Neuronal stem cell (in vitro differentiated cells): ENCODE data around the gene CST7.
A peak's percentile ranks its signal among the peaks of the same experiment; 100 is the strongest.

Experiments
- DNase-seq: peaks from one replicate; pipeline ENCODE4 v3.0.0-alpha.2; 2013; ENCODE audit warnings: low spot score
- H2AFZ ChIP-seq: one replicate; pipeline ENCODE4 v1.6.1; 2013; ENCODE audit warnings: mild to moderate bottlenecking, low read length, inconsistent platforms
- H2AK5ac ChIP-seq: 2 replicates; pipeline ENCODE4 v1.6.1; 2013; ENCODE audit warnings: low read depth, mild to moderate bottlenecking, inconsistent platforms, low read length, moderate library complexity, mixed read lengths
- H2BK120ac ChIP-seq: 2 replicates; pipeline ENCODE4 v1.6.1; 2013; ENCODE audit warnings: low read depth, mild to moderate bottlenecking, inconsistent platforms, low read length, moderate library complexity, mixed read lengths
- H2BK12ac ChIP-seq: one replicate; pipeline ENCODE4 v1.6.1; 2013; ENCODE audit warnings: low read length, inconsistent platforms
- H2BK15ac ChIP-seq: 2 replicates; pipeline ENCODE4 v1.6.1; 2013; ENCODE audit warnings: mild to moderate bottlenecking, low read length, inconsistent platforms, mixed read lengths
- H2BK5ac ChIP-seq: one replicate; pipeline ENCODE4 v1.6.1; 2013; ENCODE audit warnings: inconsistent platforms, mild to moderate bottlenecking, low read length, moderate library complexity
- H3K14ac ChIP-seq: one replicate; pipeline ENCODE4 v1.6.1; 2013; ENCODE audit warnings: low read length, inconsistent platforms
- H3K18ac ChIP-seq: 2 replicates; pipeline ENCODE4 v1.6.1; 2013; ENCODE audit warnings: low read length, inconsistent platforms
- H3K23ac ChIP-seq: 2 replicates; pipeline ENCODE4 v1.6.1; 2013; ENCODE audit warnings: low read depth, mild to moderate bottlenecking, mixed read lengths, low read length, inconsistent platforms; ENCODE audit not compliant: poor library complexity
- H3K27ac ChIP-seq: replicated peaks from 3 replicates; pipeline ENCODE4 v1.5.1; 2013; ENCODE audit warnings: low read length, inconsistent platforms
- H3K27me3 ChIP-seq, 3 experiments: 2 replicates each; pipeline ENCODE4 v1.6.1; 2013; ENCODE audit warnings: low read length in 3 of 3, mild to moderate bottlenecking in 2 of 3, inconsistent platforms in 1 of 3, low read depth in 1 of 3, mixed read lengths in 1 of 3, moderate library complexity in 1 of 3; ENCODE audit not compliant: control insufficient read depth in 3 of 3, insufficient read depth in 3 of 3
- H3K36me3 ChIP-seq, 2 donors: replicated peaks in 1 of 2; 2 replicates each; pipeline ENCODE4 v1.6.1; 2013; ENCODE audit warnings: low read length in 2 of 2; ENCODE audit not compliant: control insufficient read depth in 2 of 2, insufficient read depth in 2 of 2
- H3K4ac ChIP-seq: 2 replicates; pipeline ENCODE4 v1.6.1; 2013; ENCODE audit warnings: inconsistent platforms, mild to moderate bottlenecking, low read length, moderate library complexity
- H3K4me1 ChIP-seq, 2 donors: 1 replicate in 1 of 2; 2 replicates in 1 of 2; pipeline ENCODE4 v1.6.1; 2013; ENCODE audit warnings: low read length in 2 of 2, low read depth in 1 of 2; ENCODE audit not compliant: control insufficient read depth in 2 of 2, insufficient read depth in 1 of 2
- H3K4me2 ChIP-seq: one replicate; pipeline ENCODE4 v1.6.1; 2013; ENCODE audit warnings: mild to moderate bottlenecking, low read length, inconsistent platforms; ENCODE audit not compliant: insufficient read depth, poor library complexity, severe bottlenecking
- H3K4me3 ChIP-seq, 2 donors: 2 replicates each; pipeline ENCODE4 v1.5.1; 2013; ENCODE audit warnings: low read length in 2 of 2, mild to moderate bottlenecking in 2 of 2, inconsistent platforms in 1 of 2, moderate library complexity in 1 of 2
- H3K79me1 ChIP-seq: one replicate; pipeline ENCODE4 v1.6.1; 2013; ENCODE audit warnings: low read depth, mild to moderate bottlenecking, inconsistent platforms, low read length, moderate library complexity
- H3K9ac ChIP-seq: one replicate; pipeline ENCODE4 v1.6.1; 2013; ENCODE audit warnings: mild to moderate bottlenecking, low read depth, low read length, inconsistent platforms; ENCODE audit not compliant: poor library complexity
- H3K9me3 ChIP-seq, 2 donors: replicated peaks in 1 of 2; 2 replicates each; pipeline versions ENCODE3 to v1.6.1; 2013; ENCODE audit warnings: low read length in 2 of 2, mild to moderate bottlenecking in 2 of 2, inconsistent platforms in 1 of 2, low read depth in 1 of 2, mixed read lengths in 1 of 2, moderate library complexity in 1 of 2; ENCODE audit not compliant: control insufficient read depth in 2 of 2, insufficient read depth in 1 of 2
- H4K8ac ChIP-seq: one replicate; pipeline ENCODE4 v1.6.1; 2013; ENCODE audit warnings: low read depth, mild to moderate bottlenecking, inconsistent platforms, low read length, moderate library complexity
- H4K91ac ChIP-seq: one replicate; pipeline ENCODE4 v1.6.1; 2013; ENCODE audit warnings: low read length, low read depth, mild to moderate bottlenecking, inconsistent platforms; ENCODE audit not compliant: poor library complexity
- WGBS, 2 donors: extraction: QIAGEN DNeasy Blood & Tissue Kit; methylation state at CpG; one replicate each; pipeline ENCODE4 v1.1.7; 2013; ENCODE audit warnings: missing lambda C conversion rate in 2 of 2, mixed read lengths in 1 of 2; ENCODE audit not compliant: insufficient read length in 2 of 2, insufficient replicate concordance in 1 of 2; ENCODE audit errors: extremely low coverage in 2 of 2; 5-methylcytosine and 5-hydroxymethylcytosine counted together

The CST7 gene

DNA sequence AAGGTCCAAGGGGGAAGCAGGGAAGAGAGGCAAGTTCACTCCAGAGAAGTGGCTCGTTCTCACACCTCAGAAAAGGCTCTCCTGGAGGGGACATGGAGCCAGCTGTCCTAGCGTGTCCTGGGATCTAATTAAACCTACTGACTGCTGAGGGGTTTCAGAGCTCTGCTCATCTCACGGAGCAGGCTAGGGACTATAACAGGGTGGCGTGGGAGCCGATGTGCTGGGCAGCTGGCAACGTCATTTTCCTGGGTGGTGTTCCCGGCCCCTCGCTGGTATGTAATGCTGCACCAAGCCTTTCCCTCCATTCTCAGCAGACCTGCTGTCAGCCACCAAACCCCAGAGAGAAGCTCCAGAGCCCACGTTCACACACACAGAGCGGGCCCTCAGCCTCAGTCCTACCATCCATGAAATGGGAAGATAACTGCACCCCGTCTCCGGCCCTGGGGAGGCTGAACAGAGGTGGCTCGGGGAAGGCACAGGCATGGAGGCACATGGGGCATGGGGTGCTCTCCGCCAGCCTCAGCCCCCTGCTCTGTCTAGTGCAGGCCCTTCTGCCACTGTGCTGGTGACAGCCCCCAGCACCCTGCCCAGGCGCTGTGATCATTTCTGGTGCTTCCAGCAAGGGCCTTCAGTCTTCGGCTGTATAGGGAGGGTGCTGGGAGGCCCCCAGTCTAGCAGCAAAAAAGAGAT, 1.9 kb downstream of the CST7 start:
- Histone ChIP-seq H2BK5ac (peak overlapping the region; percentile 66), H2BK12ac (peak overlapping the region; percentile 99), H2AFZ (no peak overlapping the region), H3K27ac (no peak overlapping the region), H3K14ac (peak overlapping the region; percentile 97), H3K9ac (no peak overlapping the region), H3K4ac (peak overlapping the region; percentile 89), H3K23ac (peak overlapping the region; percentile 65), H2BK120ac (no peak overlapping the region), H3K27me3 (no peaks in the 10 kb centered on the region), H4K91ac (no peak overlapping the region), H3K36me3 (peaks cover 0 to 3% of the 10 kb centered on the region in 2 donors), H2AK5ac (peak overlapping the region; percentile 70), H3K79me1 (no peaks in the 10 kb centered on the region), H3K4me3 (no peak overlapping the region), H2BK15ac (peak overlapping the region; percentile 39), H3K4me2 (no peak overlapping the region), H3K4me1 (peaks cover 0 to 2% of the 10 kb centered on the region in 2 donors), H3K18ac (peak overlapping the region; percentile 70), H3K9me3 (no peaks in the 10 kb centered on the region), H4K8ac (no peak overlapping the region)
- DNase-seq = no peak
- WGBS, 2 donors = no CpG with 5 or more reads among the region's 16 CpGs

DNA sequence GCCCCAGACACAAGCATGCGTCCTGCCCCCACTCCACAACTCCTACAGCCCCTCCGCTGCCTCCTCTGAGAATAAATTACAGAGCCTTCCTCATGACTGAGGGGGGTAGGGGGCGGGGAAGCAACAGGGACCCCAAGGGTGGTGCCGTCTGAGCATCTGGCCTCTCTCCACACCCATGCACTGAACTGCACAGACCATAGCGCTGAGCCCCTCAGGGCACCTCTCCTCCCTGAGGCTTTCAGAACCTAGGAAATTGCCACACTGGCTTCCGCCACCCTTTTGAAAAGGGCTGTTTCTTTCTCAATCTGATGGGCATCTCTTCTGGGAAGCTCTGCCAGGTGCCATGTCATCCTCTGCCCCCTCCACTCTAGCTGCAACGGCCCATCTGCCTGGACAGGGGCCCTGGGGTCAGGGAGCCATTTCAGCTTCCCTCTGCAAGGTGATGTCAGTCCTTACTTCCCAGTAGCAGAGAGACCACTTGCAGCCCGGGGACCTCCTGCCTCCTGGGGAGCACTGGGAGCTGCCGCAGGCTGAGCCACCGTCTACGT, 2.5 kb downstream of the CST7 start:
- H4K91ac ChIP-seq = no peak overlapping the region
- H3K14ac ChIP-seq = no peak overlapping the region
- H2BK120ac ChIP-seq = no peak overlapping the region
- H3K23ac ChIP-seq = no peak overlapping the region
- peaks cover 0 to 2% of the 10 kb centered on the region in 2 donors for H3K4me1 ChIP-seq
- peaks cover 4 to 8% of the 10 kb centered on the region in 2 donors for H3K36me3 ChIP-seq
- H3K4ac ChIP-seq = no peak overlapping the region
- no CpG with 5 or more reads among the region's 11 CpGs for WGBS, 2 donors
- peak overlapping the region; percentile 40 for H3K18ac ChIP-seq
- H3K4me2 ChIP-seq = no peak overlapping the region
- H2AFZ ChIP-seq = no peak overlapping the region
- no peak overlapping the region for H2BK15ac ChIP-seq
- no peak overlapping the region for H2BK12ac ChIP-seq
- H3K9ac ChIP-seq = no peak overlapping the region
- peaks cover 1% of the 10 kb centered on the region for H3K79me1 ChIP-seq
- no peaks in the 10 kb centered on the region for H3K27me3 ChIP-seq
- H4K8ac ChIP-seq = no peak overlapping the region
- H3K4me3 ChIP-seq = no peak overlapping the region
- H2BK5ac ChIP-seq = no peak overlapping the region
- H3K9me3 ChIP-seq = no peaks in the 10 kb centered on the region
- H3K27ac ChIP-seq = no peak overlapping the region
- H2AK5ac ChIP-seq = no peak overlapping the region
- no peak for DNase-seq

DNA sequence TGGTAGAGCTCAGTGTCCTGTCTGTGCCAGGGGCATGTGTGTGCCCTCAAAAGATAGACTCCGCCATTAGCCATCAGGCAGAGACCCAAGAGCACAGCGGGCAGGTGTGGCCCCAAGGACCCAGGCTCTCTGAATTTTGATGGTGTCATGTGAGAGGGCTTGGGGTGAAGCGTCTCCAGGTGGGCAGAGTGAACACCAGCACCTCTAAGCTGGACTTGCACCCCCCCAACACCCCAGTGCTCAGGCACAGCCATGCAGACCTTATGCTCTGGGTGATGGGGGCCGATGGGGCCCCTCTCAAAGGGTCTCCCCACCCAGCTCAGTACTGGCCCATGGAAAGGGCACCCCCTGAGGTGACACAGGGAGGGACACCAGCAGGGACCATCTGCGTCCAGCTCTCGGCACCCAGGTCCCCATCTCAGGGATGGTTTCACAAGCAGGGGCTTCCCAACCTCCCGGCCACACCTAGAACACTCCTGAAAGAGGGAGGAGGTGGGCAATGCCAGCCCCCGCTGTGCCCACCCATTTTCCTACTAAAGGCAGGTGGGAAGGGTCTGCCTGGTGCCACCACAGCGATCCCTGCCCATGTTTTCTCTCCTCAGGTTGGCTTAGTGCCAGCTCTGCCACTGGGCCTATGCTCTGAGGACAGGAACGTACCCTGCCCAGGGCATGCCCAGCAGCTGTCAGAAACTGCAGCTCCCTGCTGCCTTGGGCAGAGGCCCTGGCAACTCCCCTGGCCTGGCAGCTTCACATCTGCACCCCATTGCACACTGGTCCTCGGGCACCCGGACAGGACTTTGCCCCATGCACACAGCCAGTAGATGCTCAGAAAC, 3.5 kb downstream of the CST7 start:
- H4K8ac ChIP-seq = no peak overlapping the region
- H2AK5ac ChIP-seq = peak overlapping the region; percentile 61
- no peak overlapping the region for H3K23ac ChIP-seq
- H2BK120ac ChIP-seq = no peak overlapping the region
- no peak overlapping the region for H3K9ac ChIP-seq
- peaks cover 2% of the 10 kb centered on the region for H3K79me1 ChIP-seq
- H2BK12ac ChIP-seq = no peak overlapping the region
- H2AFZ ChIP-seq = no peak overlapping the region
- H2BK5ac ChIP-seq = no peak overlapping the region
- no peak overlapping the region for H3K4me3 ChIP-seq
- no CpG with 5 or more reads among the region's 12 CpGs for WGBS, 2 donors
- H3K36me3 ChIP-seq = peaks cover 6 to 12% of the 10 kb centered on the region in 2 donors
- no peaks in the 10 kb centered on the region for H3K9me3 ChIP-seq
- no peaks in the 10 kb centered on the region for H3K27me3 ChIP-seq
- H4K91ac ChIP-seq = no peak overlapping the region
- peaks cover 0 to 2% of the 10 kb centered on the region in 2 donors for H3K4me1 ChIP-seq
- no peak overlapping the region for H3K14ac ChIP-seq
- no peak overlapping the region for H3K4ac ChIP-seq
- H3K18ac ChIP-seq = peak overlapping the region; percentile 64
- no peak overlapping the region for H3K27ac ChIP-seq
- no peak overlapping the region for H3K4me2 ChIP-seq
- H2BK15ac ChIP-seq = no peak overlapping the region
- DNase-seq = no peak

DNA sequence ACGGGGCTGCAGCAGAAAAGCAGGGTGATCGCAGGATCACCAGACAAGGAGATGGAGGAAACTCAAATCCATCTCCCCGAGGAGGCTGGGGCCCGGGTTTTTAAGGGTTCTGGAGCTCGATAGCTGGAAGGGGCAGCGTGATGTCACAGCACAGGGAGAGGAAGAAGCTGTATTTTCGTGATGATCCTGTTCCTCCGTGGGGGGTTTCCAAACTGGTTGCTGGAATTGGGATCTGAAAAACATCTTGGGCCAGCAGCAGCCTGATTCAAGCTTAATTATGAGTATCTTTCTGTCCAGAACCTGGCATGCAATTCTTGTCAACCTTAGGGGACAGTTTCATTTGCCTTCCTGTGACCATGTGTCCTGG, 4.1 kb downstream of the CST7 start:
- Histone ChIP-seq H2BK12ac (no peak overlapping the region), H2AFZ (no peak overlapping the region), H3K4me1 (peaks cover 0 to 2% of the 10 kb centered on the region in 2 donors), H2AK5ac (peak overlapping the region; percentile 61), H3K9me3 (no peaks in the 10 kb centered on the region), H3K4me2 (no peak overlapping the region), H2BK120ac (no peak overlapping the region), H3K79me1 (peaks cover 2% of the 10 kb centered on the region), H3K23ac (no peak overlapping the region), H3K27me3 (no peaks in the 10 kb centered on the region), H3K18ac (peak overlapping the region; percentile 13), H3K4me3 (no peak overlapping the region), H3K36me3 (peaks cover 7 to 18% of the 10 kb centered on the region in 2 donors), H3K9ac (no peak overlapping the region), H3K14ac (no peak overlapping the region), H4K8ac (no peak overlapping the region), H3K27ac (no peak overlapping the region), H3K4ac (no peak overlapping the region), H4K91ac (no peak overlapping the region), H2BK5ac (no peak overlapping the region), H2BK15ac (no peak overlapping the region)
- no CpG with 5 or more reads among the region's 8 CpGs for WGBS, 2 donors
- no peak for DNase-seq
